ENCODE data around the gene TMEM92.

DNA sequence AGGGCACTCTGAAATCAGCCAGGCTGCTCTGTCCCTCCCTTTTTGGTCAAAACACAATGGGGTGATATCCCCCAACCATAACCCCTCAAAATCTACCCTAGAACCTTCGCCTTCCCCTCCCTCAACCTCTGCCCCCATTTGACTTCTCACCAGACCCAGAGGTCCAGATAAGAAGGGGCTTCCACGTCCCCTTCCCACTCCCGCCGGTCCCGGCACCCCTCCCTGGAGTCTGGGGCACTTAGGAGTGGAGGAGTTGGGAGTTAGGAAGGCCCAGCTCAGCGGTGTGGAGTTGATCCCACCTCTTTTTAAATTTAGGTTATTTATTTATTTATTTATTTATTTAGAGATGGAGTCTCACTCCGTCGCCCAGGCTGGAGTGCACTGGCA, 619 bp upstream of the TMEM92 start:
- TF ChIP-seq POLR2AphosphoS5 (IDR thresholded peaks at IDR 0.05; ENCODE audit: low read depth) = no peak
- TF ChIP-seq, protein P1, sequence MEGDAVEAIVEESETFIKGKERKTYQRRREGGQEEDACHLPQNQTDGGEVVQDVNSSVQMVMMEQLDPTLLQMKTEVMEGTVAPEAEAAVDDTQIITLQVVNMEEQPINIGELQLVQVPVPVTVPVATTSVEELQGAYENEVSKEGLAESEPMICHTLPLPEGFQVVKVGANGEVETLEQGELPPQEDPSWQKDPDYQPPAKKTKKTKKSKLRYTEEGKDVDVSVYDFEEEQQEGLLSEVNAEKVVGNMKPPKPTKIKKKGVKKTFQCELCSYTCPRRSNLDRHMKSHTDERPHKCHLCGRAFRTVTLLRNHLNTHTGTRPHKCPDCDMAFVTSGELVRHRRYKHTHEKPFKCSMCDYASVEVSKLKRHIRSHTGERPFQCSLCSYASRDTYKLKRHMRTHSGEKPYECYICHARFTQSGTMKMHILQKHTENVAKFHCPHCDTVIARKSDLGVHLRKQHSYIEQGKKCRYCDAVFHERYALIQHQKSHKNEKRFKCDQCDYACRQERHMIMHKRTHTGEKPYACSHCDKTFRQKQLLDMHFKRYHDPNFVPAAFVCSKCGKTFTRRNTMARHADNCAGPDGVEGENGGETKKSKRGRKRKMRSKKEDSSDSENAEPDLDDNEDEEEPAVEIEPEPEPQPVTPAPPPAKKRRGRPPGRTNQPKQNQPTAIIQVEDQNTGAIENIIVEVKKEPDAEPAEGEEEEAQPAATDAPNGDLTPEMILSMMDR (IDR thresholded peaks at IDR 0.05; ENCODE audit: insufficient read depth, low read length) = no peak
- TF ChIP-seq, protein P2, sequence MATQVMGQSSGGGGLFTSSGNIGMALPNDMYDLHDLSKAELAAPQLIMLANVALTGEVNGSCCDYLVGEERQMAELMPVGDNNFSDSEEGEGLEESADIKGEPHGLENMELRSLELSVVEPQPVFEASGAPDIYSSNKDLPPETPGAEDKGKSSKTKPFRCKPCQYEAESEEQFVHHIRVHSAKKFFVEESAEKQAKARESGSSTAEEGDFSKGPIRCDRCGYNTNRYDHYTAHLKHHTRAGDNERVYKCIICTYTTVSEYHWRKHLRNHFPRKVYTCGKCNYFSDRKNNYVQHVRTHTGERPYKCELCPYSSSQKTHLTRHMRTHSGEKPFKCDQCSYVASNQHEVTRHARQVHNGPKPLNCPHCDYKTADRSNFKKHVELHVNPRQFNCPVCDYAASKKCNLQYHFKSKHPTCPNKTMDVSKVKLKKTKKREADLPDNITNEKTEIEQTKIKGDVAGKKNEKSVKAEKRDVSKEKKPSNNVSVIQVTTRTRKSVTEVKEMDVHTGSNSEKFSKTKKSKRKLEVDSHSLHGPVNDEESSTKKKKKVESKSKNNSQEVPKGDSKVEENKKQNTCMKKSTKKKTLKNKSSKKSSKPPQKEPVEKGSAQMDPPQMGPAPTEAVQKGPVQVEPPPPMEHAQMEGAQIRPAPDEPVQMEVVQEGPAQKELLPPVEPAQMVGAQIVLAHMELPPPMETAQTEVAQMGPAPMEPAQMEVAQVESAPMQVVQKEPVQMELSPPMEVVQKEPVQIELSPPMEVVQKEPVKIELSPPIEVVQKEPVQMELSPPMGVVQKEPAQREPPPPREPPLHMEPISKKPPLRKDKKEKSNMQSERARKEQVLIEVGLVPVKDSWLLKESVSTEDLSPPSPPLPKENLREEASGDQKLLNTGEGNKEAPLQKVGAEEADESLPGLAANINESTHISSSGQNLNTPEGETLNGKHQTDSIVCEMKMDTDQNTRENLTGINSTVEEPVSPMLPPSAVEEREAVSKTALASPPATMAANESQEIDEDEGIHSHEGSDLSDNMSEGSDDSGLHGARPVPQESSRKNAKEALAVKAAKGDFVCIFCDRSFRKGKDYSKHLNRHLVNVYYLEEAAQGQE (IDR thresholded peaks at IDR 0.05; ENCODE audit: insufficient replicate concordance, low read depth) = no peak
- no peak for TF ChIP-seq GABPA (IDR thresholded peaks at IDR 0.05; ENCODE audit: low read depth)
- no peak for TF ChIP-seq SPI1 (IDR thresholded peaks at IDR 0.05; ENCODE audit: borderline replicate concordance, low read depth)
